ENCODE measurements around the gene GTSF1L.

GRCh38 chr20:43720007-43720406, 6.8 kb downstream of the GTSF1L start:
- TF ChIP-seq CHD1 (IDR thresholded peaks at IDR 0.05; ENCODE audit: low read depth, low read length) (no peak), CTCF (conservative IDR thresholded peaks at IDR 0.05; ENCODE audit: low read depth, low read length) (no peak), CEBPB (IDR thresholded peaks at IDR 0.05; ENCODE audit: low read depth, low read length) (no peak), BHLHE40 (IDR thresholded peaks at IDR 0.05; ENCODE audit: low read depth, low read length) (no peak), POLR2A (IDR thresholded peaks at IDR 0.05; ENCODE audit: low read depth, low read length) (no peak)

Measured in IMR-90 (cell line).